ENCODE data around the gene LEP.

LEP gene

DNA sequence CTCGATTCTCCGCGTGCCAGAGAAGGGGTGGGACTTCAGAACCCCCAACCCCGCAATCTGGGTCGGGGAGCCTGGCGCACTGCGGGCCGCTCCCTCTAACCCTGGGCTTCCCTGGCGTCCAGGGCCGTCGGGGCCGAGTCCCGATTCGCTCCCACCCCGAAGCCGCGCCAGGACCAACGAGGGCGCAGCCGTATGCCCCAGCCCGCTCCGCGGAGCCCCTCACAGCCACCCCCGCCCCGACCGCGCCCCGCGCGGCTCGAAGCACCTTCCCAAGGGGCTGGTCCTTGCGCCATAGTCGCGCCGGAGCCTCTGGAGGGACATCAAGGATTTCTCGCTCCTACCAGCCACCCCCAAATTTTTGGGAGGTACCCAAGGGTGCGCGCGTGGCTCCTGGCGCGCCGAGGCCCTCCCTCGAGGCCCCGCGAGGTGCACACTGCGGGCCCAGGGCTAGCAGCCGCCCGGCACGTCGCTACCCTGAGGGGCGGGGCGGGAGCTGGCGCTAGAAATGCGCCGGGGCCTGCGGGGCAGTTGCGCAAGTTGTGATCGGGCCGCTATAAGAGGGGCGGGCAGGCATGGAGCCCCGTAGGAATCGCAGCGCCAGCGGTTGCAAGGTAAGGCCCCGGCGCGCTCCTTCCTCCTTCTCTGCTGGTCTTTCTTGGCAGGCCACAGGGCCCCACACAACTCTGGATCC, at the start of gene LEP:
TSS of gene LEP (plus strand) at position 583 of the 691 bp plus-strand sequence. CDS start 10,741 bp downstream, outside the sequence.
- no peak for DNase-seq (ENCODE audit: low read depth)

GRCh38 chr7:128192497-128193142, 48.5 kb upstream of the LEP start:
- no peak for DNase-seq (ENCODE audit: low read depth)

- DNase-seq (ENCODE audit: low read depth): no peak
These were observed 46.4 kb upstream of the LEP start for GRCh38 chr7:128194533-128195282.

- DNase-seq (ENCODE audit: low read depth): no peak
These were observed 43.5 kb upstream of the LEP start for GRCh38 chr7:128197589-128197988.

DNA sequence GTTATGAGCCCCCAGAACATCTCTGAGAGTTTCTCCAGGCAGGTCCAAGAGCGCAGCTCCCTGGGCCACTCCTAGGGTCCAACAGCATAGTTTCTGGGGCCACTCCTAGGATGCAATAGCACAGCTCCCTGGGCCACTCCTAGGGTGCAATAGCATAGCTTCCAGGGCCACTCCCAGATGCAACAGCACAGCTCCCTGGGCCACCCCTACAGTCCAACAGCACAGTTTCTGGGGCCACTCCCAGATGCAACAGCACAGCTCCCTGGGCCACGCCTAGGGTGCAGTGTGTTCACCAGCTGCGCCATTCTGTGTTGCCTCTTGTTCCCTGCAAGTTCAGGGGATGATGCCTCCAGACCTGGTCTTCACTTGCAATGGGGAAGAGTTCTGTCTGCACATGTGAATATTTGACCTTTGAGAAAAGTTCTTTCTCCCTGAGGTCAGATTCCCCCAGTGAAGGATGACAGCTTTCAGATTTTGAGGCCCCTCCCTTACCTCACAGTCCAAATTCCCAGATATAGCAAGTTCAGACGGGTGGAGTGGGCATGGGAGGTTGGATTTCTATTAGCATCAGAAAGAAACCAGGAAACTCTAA, 43.0 kb upstream of the LEP start:
- no peak for DNase-seq (ENCODE audit: low read depth)

DNA sequence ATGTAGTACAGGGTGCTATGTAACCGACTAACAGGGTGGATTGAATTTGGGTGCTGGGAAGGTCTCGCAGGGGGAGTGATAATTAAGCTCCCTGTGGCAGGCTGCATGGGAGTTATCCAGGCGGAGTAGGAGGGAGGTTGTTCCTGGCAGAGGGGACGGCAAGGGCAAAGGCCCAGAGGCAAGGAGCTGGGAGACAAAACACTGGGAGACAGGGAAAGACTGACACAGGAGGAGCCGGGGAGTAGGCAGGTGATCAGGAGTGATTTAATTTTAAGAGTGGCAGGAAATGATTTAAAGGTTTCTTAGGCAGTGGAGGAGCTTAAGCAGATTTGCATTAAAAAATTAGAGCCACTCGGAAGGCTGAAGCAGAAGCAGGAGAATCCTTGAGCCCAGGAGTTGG, 40.7 kb upstream of the LEP start:
- no peak for DNase-seq (ENCODE audit: low read depth)

GRCh38 chr7:128201067-128201689, 39.9 kb upstream of the LEP start:
- no peak for DNase-seq (ENCODE audit: low read depth)

DNA sequence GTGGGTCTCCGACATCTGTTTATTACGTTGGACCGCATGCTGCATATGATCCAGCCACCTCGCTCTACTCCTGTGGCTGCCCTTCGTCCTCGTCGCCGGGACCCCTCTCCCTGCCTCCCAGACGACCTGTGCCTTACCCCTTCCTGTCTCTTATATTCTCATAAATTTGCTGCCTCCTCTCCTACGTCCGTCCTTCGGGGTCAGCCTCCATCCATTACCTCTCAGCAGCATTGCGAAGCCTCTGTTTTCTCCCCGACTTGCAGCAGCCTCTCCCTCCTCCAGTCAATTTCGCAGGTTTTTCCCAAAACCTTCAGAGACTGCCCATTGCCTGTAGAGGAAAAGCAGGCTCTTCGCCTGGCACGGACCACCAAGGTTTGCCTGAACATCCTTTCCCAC, 39.4 kb upstream of the LEP start:
- DNase-seq (ENCODE audit: low read depth): no peak

DNA sequence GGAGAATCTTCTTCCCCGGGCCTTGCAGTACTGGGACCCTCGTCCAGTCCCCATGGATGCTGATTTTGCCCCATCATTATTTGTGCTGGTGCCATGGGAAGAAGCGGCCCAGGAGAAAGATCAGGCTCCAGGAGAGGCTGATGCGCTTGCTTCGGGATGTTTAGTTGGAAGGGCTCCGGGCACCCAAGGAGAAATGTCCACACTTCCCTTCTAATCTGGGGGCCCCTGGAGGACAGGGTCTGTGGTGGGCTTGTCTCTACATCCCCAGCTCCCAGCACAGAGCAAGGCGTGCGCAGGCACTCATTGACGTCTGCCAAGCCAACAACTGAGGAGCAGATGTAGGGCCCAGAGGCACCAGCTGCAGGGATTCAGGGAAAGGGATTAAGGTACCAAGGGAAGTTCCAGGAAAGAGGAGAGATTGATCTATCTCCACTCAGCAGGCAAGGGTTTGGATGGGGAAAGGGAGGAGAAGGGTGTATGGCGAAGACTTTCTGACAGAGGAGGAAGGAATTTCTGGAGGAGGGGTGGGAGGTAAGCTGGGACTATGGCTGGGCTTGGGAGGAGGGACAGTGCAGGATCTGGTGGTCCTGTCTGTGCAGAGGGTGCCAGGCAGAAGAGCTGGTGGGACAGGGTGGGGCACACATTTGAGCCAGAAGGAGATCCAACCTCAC, 38.7 kb upstream of the LEP start:
- DNase-seq (ENCODE audit: low read depth): no peak

- DNase-seq (ENCODE audit: low read depth): no peak
These were observed 38.0 kb upstream of the LEP start for GRCh38 chr7:128203047-128203491.

GRCh38 chr7:128203710-128204214, 37.3 kb upstream of the LEP start:
- DNase-seq (ENCODE audit: low read depth): no peak

DNA sequence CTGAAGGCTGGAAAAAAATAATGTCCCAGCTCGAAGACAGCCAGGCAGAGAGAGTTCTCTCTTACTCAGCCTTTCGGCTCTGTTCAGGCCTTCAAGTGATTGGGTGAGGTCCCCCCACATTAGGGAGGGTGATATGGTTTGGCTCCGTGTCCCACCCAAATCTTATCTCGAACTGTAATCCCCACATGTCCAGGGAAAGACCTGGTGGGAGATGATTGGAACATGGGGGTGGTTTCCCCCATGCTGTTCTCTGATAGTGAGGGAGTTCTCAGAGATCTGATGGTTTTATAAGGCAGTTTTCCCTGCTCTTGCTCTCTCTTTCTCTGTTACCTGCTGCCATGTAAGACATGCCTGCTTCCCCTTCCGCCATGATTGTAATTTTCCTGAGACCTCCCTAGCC, 36.6 kb upstream of the LEP start:
- DNase-seq (ENCODE audit: low read depth): no peak

GRCh38 chr7:128205068-128205467, 36.0 kb upstream of the LEP start:
- DNase-seq (ENCODE audit: low read depth): no peak

- no peak for DNase-seq (ENCODE audit: low read depth)
These were observed 34.9 kb upstream of the LEP start for GRCh38 chr7:128206017-128206746.

DNA sequence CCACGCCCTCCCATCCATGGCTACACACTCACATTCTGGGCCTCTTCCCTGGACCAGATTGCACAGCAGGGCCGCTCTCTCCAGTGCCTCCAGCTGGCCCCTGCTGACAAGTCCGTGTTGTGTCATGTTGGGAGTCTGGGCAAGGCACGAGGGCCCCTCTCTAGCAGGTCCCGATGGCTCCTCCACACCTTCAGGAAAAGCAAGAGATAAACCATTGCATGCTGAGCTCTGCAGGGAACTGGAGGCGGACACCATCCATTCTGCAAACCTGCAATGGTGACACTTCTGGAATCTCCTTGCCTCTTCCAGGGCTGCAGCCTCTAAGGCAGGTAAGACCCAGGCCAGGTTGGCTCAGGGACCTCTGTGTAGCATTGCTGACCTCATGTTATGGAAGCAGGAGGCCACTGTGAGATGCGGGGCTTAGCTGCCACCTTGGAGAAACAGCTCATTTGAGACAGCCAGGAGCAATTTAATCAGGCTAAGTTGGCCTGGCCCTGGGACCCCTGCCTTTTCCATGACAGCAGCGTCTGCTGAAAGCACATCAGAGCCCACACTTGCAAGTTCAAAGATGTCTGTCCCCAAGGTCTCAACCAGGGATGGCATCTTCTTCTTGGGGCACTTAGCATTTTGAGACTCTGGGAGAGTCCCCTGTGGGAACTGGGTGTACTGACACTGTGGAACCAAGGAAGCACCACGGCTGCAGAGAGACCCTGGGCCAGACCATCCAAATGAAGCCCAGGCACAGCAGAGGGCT, 34.2 kb upstream of the LEP start:
- DNase-seq (ENCODE audit: low read depth): no peak

GRCh38 chr7:128207609-128208008, 33.5 kb upstream of the LEP start:
- no peak for DNase-seq (ENCODE audit: low read depth)

DNA sequence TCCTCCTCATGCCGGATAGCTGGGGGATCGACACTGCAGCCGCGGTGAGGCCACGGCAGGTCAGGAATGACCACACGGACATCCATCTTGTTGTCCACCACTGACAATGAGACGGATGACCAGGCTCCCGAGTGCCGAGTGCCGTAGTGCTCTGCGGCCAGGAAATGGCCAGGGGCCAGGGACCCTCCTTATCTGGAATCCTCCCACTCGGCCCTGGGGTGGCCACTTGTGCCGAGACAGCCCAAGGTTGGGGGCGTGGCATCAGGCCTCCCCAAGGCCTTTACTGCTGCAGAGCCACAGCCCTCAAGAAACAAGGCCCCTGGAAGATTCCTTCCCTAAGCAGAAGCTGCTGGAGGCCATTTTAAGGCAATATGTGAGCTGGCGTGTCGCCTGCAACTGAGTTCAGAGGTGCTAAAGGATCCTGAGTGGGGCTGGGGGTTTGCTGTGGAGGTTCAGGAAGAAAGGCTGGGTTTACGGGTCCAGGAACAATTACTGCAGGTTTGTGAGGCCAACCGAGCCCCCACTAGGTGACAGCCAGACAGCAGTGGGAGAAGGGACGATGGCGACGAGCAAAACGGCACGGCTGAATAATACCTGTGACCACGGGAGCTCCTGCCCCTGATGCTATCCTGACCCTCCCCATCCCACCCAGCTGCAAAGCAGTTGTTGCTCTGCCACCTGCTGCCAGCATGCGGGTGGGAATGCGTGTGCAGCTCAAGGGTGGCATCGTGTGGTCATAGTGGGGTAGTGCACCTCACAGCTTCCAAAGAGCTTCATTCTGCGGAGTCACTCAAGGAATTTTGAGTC, 31.6 kb upstream of the LEP start:
- DNase-seq (ENCODE audit: low read depth): peak; percentile 61

DNA sequence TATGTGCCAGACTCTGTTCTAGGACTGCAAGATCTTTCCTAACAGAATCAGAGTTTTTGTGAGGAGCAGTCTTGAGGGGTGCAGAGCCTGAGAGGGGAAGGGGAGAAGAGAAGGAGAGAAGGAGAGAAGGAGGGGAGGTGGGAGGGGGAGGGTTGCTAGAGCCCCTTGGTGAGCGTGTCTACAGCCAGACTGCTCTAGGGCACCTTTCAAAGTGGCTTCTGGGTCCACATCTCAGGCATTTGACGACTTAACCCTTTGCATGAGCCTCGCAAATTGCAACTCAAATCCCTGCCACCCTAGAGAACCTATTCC, 31.1 kb upstream of the LEP start:
- DNase-seq (ENCODE audit: low read depth): no peak
